GM19025 (cell line): ENCODE data around the gene ALG13.
"Not testable (repeated sequence)": the region's sequence is repeated elsewhere in the genome, so short reads cannot be mapped to it uniquely, and the experiment has no call there.

Source experiments
- ATAC-seq: cut with Tn5 transposase; IDR thresholded peaks from one replicate; pipeline ENCODE4 v1.9.1; 2021; ENCODE audit warnings: mild to moderate bottlenecking, low read depth, moderate library complexity; ENCODE audit not compliant: unreplicated experiment

The ALG13 gene

DNA sequence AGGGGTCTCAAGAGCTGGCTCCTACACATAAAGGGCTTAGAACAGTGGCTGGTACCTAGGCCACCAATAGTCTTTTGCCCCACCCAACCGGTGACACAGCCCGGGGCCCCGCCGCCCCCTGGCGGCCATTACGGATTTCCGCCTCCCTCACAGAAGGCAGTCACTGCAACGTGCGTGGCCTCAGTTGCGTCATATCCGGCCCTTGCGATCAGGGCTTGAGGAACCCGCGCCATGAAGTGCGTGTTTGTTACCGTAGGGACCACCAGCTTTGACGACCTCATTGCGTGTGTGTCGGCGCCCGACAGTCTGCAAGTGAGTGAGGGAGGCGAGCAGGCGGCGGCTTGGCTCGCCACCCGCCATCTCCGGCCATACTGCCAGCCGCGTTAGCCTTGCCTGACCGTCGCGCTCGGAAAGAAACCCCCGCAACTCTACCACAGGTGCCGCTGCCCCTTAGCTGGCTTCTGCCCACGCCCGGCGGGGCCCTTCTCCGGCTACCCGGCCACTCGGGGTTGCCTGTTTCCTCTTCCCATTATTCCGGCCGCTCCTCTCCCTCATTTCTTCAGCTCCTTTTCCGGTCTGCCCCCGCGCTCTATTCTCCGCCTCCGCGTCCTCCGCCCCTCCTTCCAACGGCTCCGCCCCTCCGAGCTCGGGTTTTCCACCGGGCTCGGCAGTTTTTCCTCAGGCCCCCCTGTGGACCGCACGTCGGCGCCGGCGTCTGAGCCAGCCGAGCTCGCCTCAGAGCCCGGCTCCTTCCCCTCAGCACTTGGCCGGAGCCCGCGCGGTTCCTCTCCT lies at the start of gene ALG13:
TSS of gene ALG13 (plus strand) at position 183 of the 792 bp plus-strand sequence. CDS start at position 232, 49 bp downstream.
- peak; percentile 95 for ATAC-seq

DNA sequence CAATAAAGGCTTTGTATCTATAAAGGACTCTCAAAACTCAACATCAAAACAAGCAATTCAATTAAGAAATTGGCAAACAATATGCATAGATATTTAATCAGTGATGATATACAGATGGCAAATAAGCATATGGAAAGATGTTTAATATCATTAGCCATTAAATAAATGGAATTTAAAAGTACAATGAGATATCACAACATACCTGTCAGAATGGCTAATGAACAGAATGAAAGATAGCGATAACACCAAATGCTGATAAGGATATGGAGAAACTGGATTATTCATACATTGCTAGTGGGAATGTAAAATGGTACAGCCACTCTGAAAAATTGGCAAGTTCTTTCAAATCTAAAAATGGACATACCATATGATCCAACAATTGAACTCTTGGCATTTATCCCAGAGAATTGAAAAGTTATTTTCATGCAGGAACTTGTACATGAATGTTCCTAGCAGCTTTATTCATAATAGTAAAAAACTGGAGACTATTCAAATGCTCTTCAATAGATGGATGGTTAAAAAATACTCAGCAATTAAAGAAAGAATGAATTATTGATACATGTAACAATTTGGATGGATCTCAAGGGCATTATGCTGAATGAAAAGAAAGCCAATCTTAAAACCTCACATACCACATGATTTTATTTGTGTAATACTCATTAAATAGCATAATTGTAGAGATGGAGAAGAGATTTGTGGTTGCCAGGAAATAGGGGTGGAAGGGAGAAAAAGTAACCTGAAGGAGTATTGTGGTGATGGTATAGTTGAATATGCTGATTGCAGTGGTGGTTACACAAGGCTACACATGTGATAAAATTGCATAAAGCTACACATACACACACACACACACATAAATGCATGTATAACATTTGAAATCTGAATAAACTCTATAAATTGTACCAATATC lies 45.9 kb upstream of the ALG13 start:
- ATAC-seq = no peak

DNA sequence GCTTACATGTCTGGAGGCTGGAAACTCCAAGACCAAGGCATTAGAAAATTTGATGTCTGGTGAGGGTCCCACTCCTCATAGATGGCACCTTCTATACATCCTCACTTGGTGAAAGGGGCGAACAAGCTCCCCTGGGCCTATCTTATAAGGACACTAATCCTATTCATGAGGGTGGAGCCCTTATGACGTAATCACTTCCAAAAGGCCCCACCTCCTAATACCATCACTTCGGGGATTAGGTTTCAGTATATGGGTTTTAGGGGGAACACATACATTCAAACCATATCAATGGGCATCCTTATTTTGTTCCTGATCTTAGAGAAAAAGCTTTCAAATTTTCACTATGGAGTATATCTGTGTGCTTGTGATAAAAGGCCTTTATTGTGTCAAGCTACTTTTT lies 39.0 kb upstream of the ALG13 start:
- no peak for ATAC-seq

DNA sequence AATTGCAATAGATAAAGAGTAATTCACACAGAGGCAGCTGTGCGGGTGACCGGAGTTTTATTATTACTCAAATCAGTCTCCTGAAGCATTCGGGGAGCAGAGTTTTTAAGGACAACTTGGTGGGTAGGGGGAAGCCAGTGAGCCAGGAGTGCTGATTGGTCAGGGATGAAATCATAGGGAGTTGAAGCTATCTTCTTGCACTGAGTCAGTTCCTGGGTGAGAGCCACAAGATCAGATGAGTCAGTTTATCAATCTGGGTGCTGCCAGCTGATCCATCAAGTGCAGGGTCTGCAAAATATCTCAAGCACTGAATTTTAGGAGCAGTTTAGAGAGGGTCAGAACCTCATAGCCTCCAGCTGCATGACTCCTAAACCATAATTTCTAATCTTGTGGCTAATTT lies 35.8 kb upstream of the ALG13 start:
- ATAC-seq = not testable (repeated sequence)

DNA sequence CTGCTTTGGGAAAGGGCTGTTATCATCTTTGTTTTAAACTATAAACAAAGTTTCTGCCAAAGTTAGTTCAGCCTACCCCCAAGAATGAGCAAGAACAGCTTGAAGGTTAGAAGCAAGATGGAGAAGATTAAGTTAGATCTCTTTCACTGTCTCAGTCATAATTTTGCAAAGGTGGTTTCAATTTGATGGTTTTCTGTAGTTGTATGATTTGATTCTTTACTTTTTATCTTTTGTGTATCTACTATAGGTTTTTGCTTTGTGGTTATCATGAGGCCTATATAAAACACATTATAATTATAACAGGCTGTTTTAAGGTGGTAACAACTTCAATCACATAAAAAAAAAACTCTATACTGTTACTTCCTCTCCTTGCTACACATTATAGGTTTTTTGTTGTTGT lies 35.4 kb upstream of the ALG13 start:
- no peak for ATAC-seq

DNA sequence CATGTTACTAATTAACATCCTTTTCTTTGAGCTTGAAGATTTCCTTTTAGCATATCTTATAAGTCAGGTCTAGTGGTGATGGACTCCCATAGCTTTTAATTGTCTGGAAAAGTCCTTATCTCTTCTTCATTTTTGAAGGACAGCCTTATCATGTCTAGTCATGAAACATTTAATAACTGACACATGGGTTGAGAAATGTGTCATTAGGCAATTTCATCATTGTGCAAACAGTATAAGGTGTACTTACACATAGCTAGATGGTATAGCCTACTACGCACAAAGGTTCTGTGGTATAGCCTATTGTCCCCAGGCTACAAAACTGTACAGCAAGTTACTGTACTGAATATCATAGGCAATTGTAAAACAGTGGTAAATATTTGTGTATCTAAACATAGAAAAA lies 34.5 kb upstream of the ALG13 start:
- ATAC-seq = no peak

DNA sequence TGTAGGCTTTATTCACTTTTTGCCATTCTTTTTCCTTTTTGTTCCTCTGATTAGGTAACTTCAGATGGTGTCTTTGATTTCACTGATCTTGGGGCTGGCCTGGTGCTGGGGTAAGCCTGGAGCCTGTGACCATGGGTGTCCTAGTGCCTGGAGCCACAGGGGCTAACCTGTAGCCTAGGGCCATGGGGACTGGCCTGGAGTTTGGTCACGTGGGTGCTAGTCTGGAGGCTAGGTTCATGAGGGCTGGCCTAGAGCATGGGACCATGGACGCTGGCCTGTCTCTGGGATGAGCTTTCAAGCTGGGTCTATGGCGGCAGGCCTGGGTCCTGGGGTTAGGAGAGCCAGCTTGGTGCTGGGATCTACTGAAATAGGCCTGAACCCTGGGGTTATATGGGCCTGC lies 32.2 kb upstream of the ALG13 start:
- no peak for ATAC-seq

DNA sequence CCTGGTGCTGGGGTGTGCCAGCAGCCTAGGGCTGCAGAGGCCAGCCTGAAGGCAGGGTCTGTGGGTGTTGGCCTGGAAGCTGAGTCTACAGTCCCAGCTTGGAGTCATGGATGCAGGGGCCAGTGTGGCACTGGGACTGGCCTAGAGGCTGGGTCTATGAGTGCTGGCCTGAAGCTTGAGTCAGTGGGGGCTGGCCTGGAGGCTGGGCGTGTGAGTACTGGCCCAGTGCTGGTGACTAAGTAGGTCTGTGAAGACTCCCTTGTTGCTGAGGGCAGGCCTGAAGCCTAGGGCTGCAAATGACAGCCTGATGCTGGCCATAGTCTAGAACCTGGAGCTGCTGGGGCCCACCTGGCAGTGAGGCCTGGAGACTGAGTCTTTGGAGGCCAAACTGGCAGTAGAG lies 31.3 kb upstream of the ALG13 start:
- ATAC-seq = no peak

DNA sequence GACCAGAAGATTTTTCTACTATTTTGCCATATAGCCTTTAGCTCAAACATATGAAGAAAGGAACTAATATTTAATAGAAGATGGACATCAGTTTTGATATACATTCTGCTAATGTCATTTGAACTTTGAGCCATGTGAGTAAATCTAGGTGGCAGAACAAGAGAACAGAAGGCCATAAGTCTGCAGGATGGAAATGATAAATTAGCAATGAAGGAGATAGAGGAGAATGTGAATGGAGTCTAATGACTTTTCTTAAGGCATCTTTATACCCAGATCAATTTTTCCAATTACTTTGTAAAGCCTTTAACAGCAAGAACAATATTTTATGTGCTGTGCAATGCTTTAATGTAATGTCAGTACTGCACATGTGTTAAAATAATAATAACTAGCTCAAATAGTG lies 30.1 kb upstream of the ALG13 start:
- no peak for ATAC-seq

DNA sequence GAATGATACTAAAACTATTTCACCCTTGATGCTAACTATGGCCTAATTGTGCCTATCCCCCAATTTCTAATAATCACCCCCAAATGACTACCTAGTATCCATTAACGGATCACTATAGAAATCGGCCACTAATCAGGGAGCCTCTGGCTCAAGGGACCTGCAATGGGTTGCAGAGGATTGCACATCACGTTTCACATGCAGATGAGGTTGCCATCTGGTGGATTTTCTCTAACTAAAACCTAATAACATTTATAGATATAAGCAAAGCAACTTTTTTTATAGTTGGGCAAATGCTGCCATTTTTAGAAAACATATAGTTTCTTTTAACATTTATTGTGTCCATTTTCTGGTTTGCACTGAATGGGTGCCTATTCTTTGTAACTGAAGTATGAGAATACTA lies 28.3 kb upstream of the ALG13 start:
- ATAC-seq = no peak

DNA sequence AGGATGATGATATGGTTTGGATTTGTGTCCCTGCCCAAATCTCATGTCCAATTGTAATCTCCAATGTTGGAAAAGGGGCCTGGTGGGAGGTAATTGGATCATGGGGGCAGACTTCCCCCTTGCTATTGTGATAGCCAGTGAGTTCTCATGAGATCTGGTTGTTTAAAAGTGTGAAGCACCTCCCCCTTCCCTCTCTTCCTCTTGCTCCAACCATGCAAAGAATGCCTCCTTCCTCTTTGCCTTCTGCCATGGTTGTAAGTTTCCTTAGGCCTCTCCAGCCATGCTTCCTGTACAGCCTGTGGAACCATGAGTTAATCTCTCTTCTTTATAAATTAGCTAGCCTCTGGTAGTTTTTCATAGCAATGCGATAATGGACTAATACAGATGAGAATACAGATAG lies 19.7 kb upstream of the ALG13 start:
- no peak for ATAC-seq

DNA sequence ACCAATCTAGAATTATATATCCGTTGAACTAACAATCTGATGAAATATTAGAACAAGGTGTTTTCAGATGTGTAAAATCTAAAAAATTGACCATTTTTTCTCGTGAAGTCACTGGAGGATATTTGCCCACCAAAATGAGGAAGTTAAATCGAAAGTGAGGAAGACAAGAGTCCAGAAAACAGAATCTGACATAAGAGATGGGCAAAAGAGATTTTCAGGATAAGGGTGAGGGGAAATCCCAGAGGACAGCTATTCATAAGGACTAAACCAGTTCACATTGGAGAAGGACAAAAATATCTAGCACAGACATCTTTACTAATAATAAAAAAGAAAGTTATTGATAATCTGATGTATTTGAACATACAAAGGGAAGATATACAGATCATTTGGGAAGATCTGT lies 18.7 kb upstream of the ALG13 start:
- no peak for ATAC-seq

DNA sequence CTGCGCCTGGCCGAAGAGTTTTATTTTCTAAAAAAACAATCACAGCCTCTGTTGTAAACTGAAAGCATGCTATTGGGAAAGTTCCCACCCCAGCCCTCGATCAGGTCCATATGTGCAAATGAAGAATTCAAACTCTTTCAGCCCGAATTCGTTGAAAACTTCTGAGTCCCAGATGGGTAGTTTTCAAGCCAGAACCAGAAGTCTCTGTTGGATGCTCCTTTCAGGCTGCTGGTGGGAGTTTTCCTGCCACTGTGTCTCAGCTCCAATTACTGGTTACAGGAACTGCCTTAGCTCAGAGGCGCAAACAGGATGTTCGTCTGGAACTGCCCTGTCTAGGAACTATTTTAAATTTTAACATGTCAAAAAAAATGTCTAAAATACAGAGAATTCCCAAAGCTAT lies 9.3 kb upstream of the ALG13 start:
- no peak for ATAC-seq

DNA sequence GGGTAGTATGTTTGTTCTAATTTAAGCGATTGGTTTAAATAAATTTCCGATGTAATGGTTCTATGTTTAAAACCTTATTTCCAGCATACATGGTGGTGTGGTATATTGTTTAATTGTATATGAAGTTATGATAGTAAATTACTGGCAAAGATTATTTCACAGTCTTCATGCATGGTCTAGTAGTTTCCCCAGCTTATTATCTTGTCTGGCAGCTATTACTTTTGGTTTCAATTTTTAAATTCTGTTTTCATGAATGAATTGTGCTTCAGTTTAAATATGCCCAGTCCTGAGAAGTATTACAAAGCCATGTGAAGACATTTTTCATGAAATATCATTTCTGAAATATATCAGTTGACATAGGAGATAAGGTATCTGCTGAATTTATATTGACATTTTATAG lies 6.3 kb downstream of the ALG13 start:
- ATAC-seq = no peak

DNA sequence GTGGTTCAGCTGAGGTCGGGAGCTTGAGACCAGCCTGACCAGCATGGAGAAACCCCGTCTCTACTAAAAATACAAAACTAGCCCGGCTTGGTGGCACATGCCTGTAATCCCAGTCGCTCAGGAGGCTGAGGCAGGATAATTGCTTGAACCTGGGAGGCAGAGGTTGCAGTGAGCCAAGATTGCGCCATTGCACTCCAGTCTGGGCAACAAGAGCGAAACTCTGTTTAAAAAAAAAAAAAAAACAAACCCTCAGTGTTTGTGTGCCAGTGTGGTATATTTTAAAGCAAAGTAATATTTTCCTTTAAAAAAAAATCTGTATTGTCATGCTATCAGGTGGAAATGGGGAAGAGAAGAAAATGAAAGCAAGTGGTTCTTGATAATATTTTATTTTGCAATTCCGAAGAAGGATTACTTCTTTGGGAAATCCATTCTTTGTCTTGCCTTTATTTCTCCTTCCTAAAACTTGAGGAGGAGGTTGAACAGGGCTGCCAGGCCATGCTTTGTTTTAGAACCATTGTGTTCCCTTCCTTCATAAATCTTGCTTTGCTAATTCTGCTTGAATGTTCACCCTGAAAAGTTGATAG lies 14.4 kb downstream of the ALG13 start:
- ATAC-seq = no peak

DNA sequence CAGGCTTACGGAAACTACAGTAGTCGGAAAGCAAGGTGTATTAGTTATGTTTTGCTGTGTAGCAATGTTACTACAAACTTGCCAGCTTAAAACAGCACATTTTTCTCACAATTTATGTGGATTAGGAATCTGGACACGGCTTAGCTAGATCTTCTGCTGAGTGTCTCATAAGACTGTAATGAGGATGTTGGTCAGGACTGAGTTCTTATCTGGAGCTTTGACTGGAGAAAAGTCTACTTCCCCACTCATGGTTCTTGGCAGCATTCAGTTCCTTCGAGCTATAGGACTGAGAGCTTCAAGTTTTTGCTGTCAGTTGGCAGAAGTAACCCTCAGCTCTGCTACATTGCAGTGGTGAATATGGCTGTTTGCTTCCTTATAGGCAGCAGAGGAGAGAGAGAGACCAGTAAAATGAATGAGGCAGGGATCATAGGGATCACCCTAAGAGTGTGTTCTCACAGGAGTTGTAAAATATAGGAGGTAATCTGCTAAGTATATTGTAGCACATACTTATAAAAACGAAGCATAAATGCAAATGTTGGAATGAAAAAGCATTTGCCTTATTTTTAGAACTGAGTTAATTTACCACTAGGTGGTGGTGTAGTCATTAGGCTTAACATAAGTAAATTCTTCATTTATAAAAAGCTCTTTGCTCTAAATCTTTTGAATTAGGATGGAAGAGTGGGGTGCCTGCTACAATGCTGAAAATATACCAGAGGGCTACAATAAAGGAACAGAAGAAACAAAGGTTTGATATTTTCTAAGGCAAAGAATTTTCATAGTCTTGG lies 38.6 kb downstream of the ALG13 start:
- ATAC-seq = no peak

DNA sequence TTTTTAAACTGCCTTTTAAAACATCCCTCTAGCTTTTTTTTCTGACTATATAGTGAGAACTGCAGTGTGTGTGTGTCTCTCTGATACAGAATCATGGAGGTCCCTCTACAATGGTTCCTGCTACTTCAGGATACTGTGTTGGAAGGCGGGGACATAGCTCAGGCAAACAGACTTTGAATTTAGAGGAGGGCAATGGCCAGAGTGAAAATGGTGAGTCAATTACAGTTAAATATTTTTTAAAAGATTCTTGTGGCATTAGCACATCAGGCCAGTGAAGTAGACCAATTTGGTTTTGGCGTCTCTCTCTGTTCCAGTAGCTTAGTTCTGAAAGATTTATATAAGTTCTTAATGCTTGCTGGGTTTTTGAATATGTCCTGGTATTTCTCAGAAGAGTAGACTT lies 47.1 kb downstream of the ALG13 start:
- ATAC-seq = no peak

DNA sequence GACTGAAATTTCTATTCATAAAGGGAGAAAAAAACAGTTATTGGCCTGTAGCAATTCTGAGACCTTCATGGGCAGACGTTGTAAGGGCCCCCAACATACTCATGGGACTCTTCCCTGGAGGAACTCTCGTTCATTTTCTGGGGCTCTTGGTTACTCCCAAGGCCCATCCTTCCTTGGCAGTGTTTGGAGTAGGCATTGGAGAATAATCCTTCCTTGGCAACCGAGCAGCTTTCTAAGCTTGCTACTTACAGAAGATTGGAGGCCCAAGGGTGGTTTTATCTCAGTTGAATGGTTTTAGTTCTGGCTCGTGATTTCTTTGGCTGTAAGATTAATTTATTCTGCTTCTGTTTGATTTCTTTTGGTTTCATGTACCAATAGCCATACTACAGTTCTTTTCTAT lies 50.4 kb downstream of the ALG13 start:
- ATAC-seq = no peak

DNA sequence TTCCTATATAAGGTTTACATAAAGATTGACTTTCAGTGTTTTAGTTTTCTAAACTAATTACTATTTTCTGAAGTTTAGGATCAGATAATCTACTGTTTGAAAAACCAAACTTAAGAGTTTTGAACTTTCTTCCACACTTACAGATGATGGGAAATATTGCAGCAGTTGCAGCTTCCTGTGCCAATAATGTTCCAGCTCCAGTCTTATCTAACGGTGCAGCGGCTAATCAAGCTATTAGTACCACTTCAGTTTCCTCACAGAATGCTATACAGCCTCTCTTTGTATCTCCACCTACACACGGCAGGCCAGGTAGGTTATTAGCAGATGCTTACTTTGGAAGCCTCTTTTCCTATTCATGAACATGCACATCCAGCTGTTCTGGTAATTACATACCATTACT lies 55.6 kb downstream of the ALG13 start:
- no peak for ATAC-seq

DNA sequence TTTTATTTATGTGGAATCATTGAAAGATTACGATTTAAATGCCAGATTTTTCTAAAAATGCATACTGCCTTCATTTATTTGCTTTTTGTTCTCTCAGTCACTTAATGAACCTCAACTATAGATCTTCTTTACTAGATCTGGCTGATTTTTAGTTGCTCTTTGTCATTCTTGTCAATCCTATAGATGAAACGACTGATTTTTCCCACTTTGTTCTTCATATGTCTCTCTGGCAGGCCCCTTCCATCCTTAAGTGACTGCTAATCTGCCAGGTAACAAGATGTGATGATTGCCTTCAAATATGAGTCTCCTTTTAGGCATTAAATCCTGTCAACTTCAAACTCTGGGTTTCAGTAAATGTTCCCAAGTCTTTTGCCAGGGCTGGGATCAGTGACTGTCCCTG lies 61.0 kb downstream of the ALG13 start:
- no peak for ATAC-seq

DNA sequence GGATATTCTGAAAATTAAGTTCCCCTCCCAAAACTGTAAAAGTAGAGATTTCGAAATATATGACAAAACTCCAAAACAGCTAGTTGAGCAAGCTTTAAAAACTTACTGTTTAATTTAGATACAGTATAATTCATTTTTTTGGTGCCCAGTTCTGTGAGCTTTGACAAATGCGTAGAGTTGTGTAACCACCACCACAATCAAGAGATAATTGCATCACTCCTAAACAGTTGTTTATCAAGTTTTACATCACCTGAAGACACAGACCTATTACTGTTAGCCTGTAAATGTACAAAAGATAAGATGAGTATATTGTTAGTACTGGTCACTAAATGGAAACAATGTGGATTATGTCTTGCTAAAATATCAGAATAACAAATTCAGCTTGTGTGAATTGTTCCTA lies 62.3 kb downstream of the ALG13 start:
- ATAC-seq = no peak
